Middle frontal gyrus (tissue), 1 donor: Measurements from ENCODE around the gene PVALEF.

Experiments used
- DNase-seq: peaks from one replicate; pipeline ENCODE4 v3.0.0-alpha.2; 2015; ENCODE audit warnings: low spot score; ENCODE audit errors: extremely low spot score

PVALEF gene

GRCh38 chr17:81180836-81181810 lies 15.8 kb downstream of the PVALEF start:
- DNase-seq: no peak

GRCh38 chr17:81181811-81182185 lies 16.5 kb downstream of the PVALEF start:
- DNase-seq: no peak

GRCh38 chr17:81182596-81182995 lies 17.3 kb downstream of the PVALEF start:
- no peak for DNase-seq

- DNase-seq: no peak
These were observed 18.0 kb downstream of the PVALEF start for GRCh38 chr17:81183316-81183715.

- no peak for DNase-seq
These were observed 18.5 kb downstream of the PVALEF start for GRCh38 chr17:81183807-81184206.

- no peak for DNase-seq
These were observed 19.2 kb downstream of the PVALEF start for GRCh38 chr17:81184555-81184954.

- DNase-seq: no peak
These were observed 20.9 kb downstream of the PVALEF start for GRCh38 chr17:81186203-81186602.

- DNase-seq: no peak
These were observed 21.8 kb downstream of the PVALEF start for GRCh38 chr17:81187120-81187519.

- DNase-seq: no peak
These were observed 22.5 kb downstream of the PVALEF start for GRCh38 chr17:81187586-81188490.

GRCh38 chr17:81188491-81188840 lies 23.2 kb downstream of the PVALEF start:
- no peak for DNase-seq

- no peak for DNase-seq
These were observed 23.7 kb downstream of the PVALEF start for GRCh38 chr17:81189016-81189415.

GRCh38 chr17:81189670-81190530 lies 24.6 kb downstream of the PVALEF start:
- DNase-seq: no peak

GRCh38 chr17:81190591-81190990 lies 25.3 kb downstream of the PVALEF start:
- DNase-seq: no peak

GRCh38 chr17:81191116-81191515 lies 25.8 kb downstream of the PVALEF start:
- DNase-seq: no peak

- no peak for DNase-seq
These were observed 26.3 kb downstream of the PVALEF start for GRCh38 chr17:81191646-81192045.

GRCh38 chr17:81192386-81193050 lies 27.2 kb downstream of the PVALEF start:
- no peak for DNase-seq

- no peak for DNase-seq
These were observed 27.7 kb downstream of the PVALEF start for GRCh38 chr17:81193051-81193410.

GRCh38 chr17:81193470-81194224 lies 28.3 kb downstream of the PVALEF start:
- no peak for DNase-seq

- no peak for DNase-seq
These were observed 29.0 kb downstream of the PVALEF start for GRCh38 chr17:81194225-81194760.
